IMR-90 (cell line): ENCODE data around the gene PLEKHG5. TPM values are rescaled to one million over a fixed set of nuclear protein-coding genes. Genes with fewer than 3 reads are reported as not detected.

ENCODE experiments used
- ATAC-seq: fragments of 200-7000 bp; cut with Tn5 transposase; 2 replicates; pipeline ENCODE4 v1.9.1; 2020; ENCODE audit warnings: low read depth, mild to moderate bottlenecking, moderate library complexity
- BruUV-seq: library from RNA; stranded (reverse); fragments of 400-500 nt; replicated peaks from 2 replicates; lab custom pipeline; 2021; lab: Mats Ljungman, UMichigan
- CTCF ChIA-PET: fragments of 300-600 bp; formaldehyde crosslinking; extraction: SDS; loops from one replicate; lab custom pipeline; 2021; ENCODE audit warnings: antibody characterized with exemption; lab: Yijun Ruan, JAX
- POLR2A ChIA-PET: fragments of 300-600 bp; sonication (Branson Sonifier 250); formaldehyde crosslinking; loops from one replicate; lab custom pipeline; 2022; ENCODE audit warnings: antibody characterized with exemption; ENCODE audit not compliant: unreplicated experiment; lab: Charles Lee
- DNase-seq: peaks from one replicate; pipeline ENCODE4 v3.0.0; 2013
- H2AFZ ChIP-seq: replicated peaks from 2 replicates; pipeline ENCODE3; 2013; ENCODE audit warnings: low read length, mild to moderate bottlenecking; ENCODE audit not compliant: poor library complexity
- H2AK5ac ChIP-seq: 2 replicates; pipeline ENCODE4 v1.6.1; 2013; ENCODE audit warnings: low read depth, low read length, inconsistent platforms
- H2AK9ac ChIP-seq: replicated peaks from 2 replicates; pipeline ENCODE3; 2013; ENCODE audit warnings: mild to moderate bottlenecking, low read depth, low read length, moderate library complexity; ENCODE audit not compliant: poor library complexity
- H2BK120ac ChIP-seq: 2 replicates; pipeline ENCODE4 v1.6.1; 2013; ENCODE audit warnings: low read depth, low read length, inconsistent platforms
- H2BK15ac ChIP-seq: 3 replicates; pipeline ENCODE4 v1.6.1; 2013; ENCODE audit warnings: low read depth, low read length, inconsistent platforms
- H2BK20ac ChIP-seq: 2 replicates; pipeline ENCODE4 v1.6.1; 2013; ENCODE audit warnings: low read depth, mild to moderate bottlenecking, inconsistent platforms, low read length, moderate library complexity
- H2BK5ac ChIP-seq: 2 replicates; pipeline ENCODE4 v1.6.1; 2013; ENCODE audit warnings: mild to moderate bottlenecking, low read depth, low read length, inconsistent platforms; ENCODE audit not compliant: poor library complexity, severe bottlenecking
- H3K14ac ChIP-seq: replicated peaks from 2 replicates; pipeline ENCODE4 v1.6.1; 2013; ENCODE audit warnings: low read depth, low read length, inconsistent platforms
- H3K18ac ChIP-seq: 2 replicates; pipeline ENCODE4 v1.6.1; 2013; ENCODE audit warnings: low read depth, low read length, control low read depth
- H3K23ac ChIP-seq: 2 replicates; pipeline ENCODE4 v1.6.1; 2013; ENCODE audit warnings: low read depth, low read length, inconsistent platforms
- H3K27ac ChIP-seq: 2 replicates; pipeline ENCODE4 v1.5.1; 2013; ENCODE audit warnings: mild to moderate bottlenecking, control low read depth, low read length; ENCODE audit not compliant: insufficient read depth
- H3K27me3 ChIP-seq: 2 replicates; pipeline ENCODE4 v1.6.1; 2013; ENCODE audit warnings: low read length; ENCODE audit not compliant: control insufficient read depth, insufficient read depth
- H3K36me3 ChIP-seq: 2 replicates; pipeline ENCODE4 v1.6.1; 2013; ENCODE audit warnings: low read length, mixed read lengths; ENCODE audit not compliant: control insufficient read depth, insufficient read depth
- H3K4ac ChIP-seq: 2 replicates; pipeline ENCODE4 v1.6.1; 2013; ENCODE audit warnings: low read depth, low read length, inconsistent platforms
- H3K4me1 ChIP-seq: 2 replicates; pipeline ENCODE4 v1.6.1; 2013; ENCODE audit warnings: low read length, mixed read lengths; ENCODE audit not compliant: control insufficient read depth, insufficient read depth
- H3K4me2 ChIP-seq: 2 replicates; pipeline ENCODE4 v1.6.1; 2013; ENCODE audit warnings: low read depth, mild to moderate bottlenecking, control low read depth, low read length, moderate library complexity
- H3K4me3 ChIP-seq: 2 replicates; pipeline ENCODE4 v1.5.1; 2013; ENCODE audit warnings: low read depth, mild to moderate bottlenecking, control low read depth, low read length, moderate library complexity; ENCODE audit not compliant: insufficient read depth
- H3K56ac ChIP-seq: 2 replicates; pipeline ENCODE4 v1.6.1; 2013; ENCODE audit warnings: low read length, inconsistent platforms; ENCODE audit not compliant: insufficient read depth; ENCODE audit errors: extremely low read depth
- H3K79me1 ChIP-seq, 2 experiments: 2 replicates each; pipeline ENCODE4 v1.6.1; 2013; ENCODE audit warnings: low read length in 2 of 2, inconsistent platforms in 1 of 2, low read depth in 1 of 2
- H3K9ac ChIP-seq: 2 replicates; pipeline ENCODE4 v1.6.1; 2013; ENCODE audit warnings: low read depth, low read length, control low read depth
- H3K9me1 ChIP-seq: 2 replicates; pipeline ENCODE4 v1.6.1; 2013; ENCODE audit warnings: low read length, inconsistent platforms; ENCODE audit not compliant: insufficient read depth
- H3K9me3 ChIP-seq: 2 replicates; pipeline ENCODE4 v1.6.1; 2013; ENCODE audit warnings: low read length; ENCODE audit not compliant: control insufficient read depth, insufficient read depth
- H4K20me1 ChIP-seq: 2 replicates; pipeline ENCODE4 v1.6.1; 2013; ENCODE audit warnings: low read length, inconsistent platforms; ENCODE audit not compliant: insufficient read depth
- H4K5ac ChIP-seq: 2 replicates; pipeline ENCODE4 v1.6.1; 2013; ENCODE audit warnings: mild to moderate bottlenecking, low read depth, low read length, control low read depth
- H4K8ac ChIP-seq, 2 experiments: 2 replicates each; pipeline ENCODE4 v1.6.1; 2013; ENCODE audit warnings: low read depth in 2 of 2, low read length in 2 of 2, control low read depth in 1 of 2, inconsistent platforms in 1 of 2
- H4K91ac ChIP-seq: 2 replicates; pipeline ENCODE4 v1.6.1; 2013; ENCODE audit warnings: low read depth, low read length, inconsistent platforms; ENCODE audit not compliant: insufficient read depth
- BHLHE40 ChIP-seq: fragments of 150-350 bp; IDR thresholded peaks from 2 replicates; pipeline ENCODE4 v1.6.1; 2016; ENCODE audit warnings: mild to moderate bottlenecking, low read depth, low read length
- CEBPB ChIP-seq: IDR thresholded peaks from 2 replicates; pipeline ENCODE4 v1.6.1; 2012; ENCODE audit warnings: low read depth, low read length, improper control_type of control experiment
- ELK1 ChIP-seq: fragments of 150-350 bp; IDR thresholded peaks from 2 replicates; pipeline ENCODE4 v1.6.1; 2016; ENCODE audit warnings: low read depth, mild to moderate bottlenecking, low read length, moderate library complexity, borderline replicate concordance
- MAZ ChIP-seq: IDR thresholded peaks from 2 replicates; pipeline ENCODE4 v1.6.1; 2012; ENCODE audit warnings: low read depth, mild to moderate bottlenecking, low read length, improper control_type of control experiment, moderate library complexity, borderline replicate concordance
- RAD21 ChIP-seq: IDR thresholded peaks from 2 replicates; pipeline ENCODE4 v1.6.1; 2012; ENCODE audit warnings: low read length, improper control_type of control experiment
- RFX5 ChIP-seq: IDR thresholded peaks from 2 replicates; pipeline ENCODE4 v1.8.0; 2012; ENCODE audit warnings: low read depth, mild to moderate bottlenecking, low read length, moderate library complexity
- WGBS, 2 experiments: methylation state at CpG; one replicate each; pipeline versions ENCODE4 v1.1.5 to v1.1.7; 2013; ENCODE audit warnings: missing lambda C conversion rate in 2 of 2; ENCODE audit not compliant: insufficient read length in 1 of 2; ENCODE audit errors: extremely low coverage in 2 of 2; 5-methylcytosine and 5-hydroxymethylcytosine counted together
- dilution Hi-C: fragments of 300-500 bp; cut with HindIII; formaldehyde crosslinking; loops from one replicate; pipeline ENCODE4 v1.14.3; 2018; ENCODE audit warnings: low sequenced_read_pairs; ENCODE audit not compliant: unreplicated experiment
- in situ Hi-C: fragments of 300-500 bp; cut with MboI; formaldehyde crosslinking; loops from 3 replicates; pipeline ENCODE4 v1.14.3; 2019; ENCODE audit warnings: low sequenced_read_pairs, inconsistent platforms, mixed read lengths
- intact Hi-C: fragments of 100-400 bp; cut with micrococcal nuclease; formaldehyde crosslinking; loops from 2 replicates; pipeline ENCODE4 v1.10.0; 2022
- polyA plus RNA-seq, 3 experiments: library from polyadenylated mRNA; depleted of rRNA; stranded (reverse); fragments of >200 nt; gene quantifications; 2 replicates each; pipeline ENCODE4 v1.2.3, GENCODE V29; 2012; ENCODE audit warnings: low replicate concordance in 1 of 3
- total RNA-seq: library from RNA; depleted of rRNA; stranded (reverse); fragments of >200 nt; gene quantifications from 2 replicates; pipeline ENCODE4 v1.2.3, GENCODE V29; 2012

PLEKHG5 gene
- total and polyA plus RNA-seq, 2 of the 4 experiments (the other 2 are of a cell fraction) = 4.8 to 11.6 TPM

DNA sequence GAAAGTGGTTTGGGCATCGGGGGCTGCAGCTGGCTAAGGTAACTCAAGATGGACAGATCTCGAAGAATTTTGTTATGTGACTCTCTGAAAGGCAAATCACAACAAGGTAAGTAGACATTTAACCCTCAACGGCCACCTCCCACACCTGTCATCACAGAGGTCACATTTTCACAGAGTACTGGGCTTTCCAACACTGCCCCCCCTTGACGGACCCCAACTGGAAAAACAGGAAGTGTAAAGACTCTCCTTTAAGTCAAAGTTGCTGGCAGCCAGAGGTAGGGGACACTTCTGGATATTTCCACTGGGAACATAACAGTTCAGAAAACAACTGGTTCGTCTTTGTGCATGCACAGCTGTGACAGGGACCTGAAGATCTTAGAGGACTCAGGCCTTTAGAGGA is 40.5 kb upstream of the PLEKHG5 start:
- CTCF ChIA-PET = no interaction called here
- no CpG with 5 or more reads among the region's 5 CpGs for WGBS, 2 experiments
- H3K27ac ChIP-seq = no peak overlapping the region

More for the DNA sequence above, 40.5 kb upstream of the PLEKHG5 start:
- Histone ChIP-seq H4K5ac (no peak overlapping the region), H2AK9ac (no peak overlapping the region), H3K18ac (no peak overlapping the region), H4K8ac (no peak overlapping the region), H3K79me1 (peaks cover 13 to 15% of the 10 kb centered on the region in 2 experiments; a peak in 3 of 4 replicates), H4K91ac (no peak overlapping the region), H3K4me1 (no peaks in the 10 kb centered on the region), H3K23ac (no peak overlapping the region), H3K14ac (no peak overlapping the region), H2BK20ac (no peak overlapping the region), H2BK120ac (no peak overlapping the region), H3K9ac (no peak overlapping the region), H3K4ac (no peak overlapping the region), H3K9me3 (no peaks in the 10 kb centered on the region), H3K36me3 (peaks cover 50% of the 10 kb centered on the region), H2BK15ac (no peak overlapping the region), H3K9me1 (peaks cover 3% of the 10 kb centered on the region; the same call in 1 of the 2 replicates), H2AFZ (no peak overlapping the region), H3K27me3 (no peaks in the 10 kb centered on the region), H3K4me2 (no peak overlapping the region), H4K20me1 (peaks cover 7% of the 10 kb centered on the region; the same call in 1 of the 2 replicates), H3K4me3 (no peak overlapping the region), H2BK5ac (no peak overlapping the region), H2AK5ac (no peak overlapping the region), H3K56ac (no peak overlapping the region)
- dilution Hi-C loops = no loop called here
- TF ChIP-seq RFX5 (no peak), MAZ (no peak), CEBPB (no peak), ELK1 (no peak), RAD21 (no peak), BHLHE40 (no peak)
- no TSS peak for BruUV-seq
- DNase-seq (no peak), ATAC-seq (no peak)
- in situ Hi-C loops = no loop called here
- POLR2A ChIA-PET = no interaction called here
- intact Hi-C loops = no loop called here
